ENCODE results near the gene FLG.
"Not testable (repeated sequence)": the region's sequence is repeated elsewhere in the genome, so short reads cannot be mapped to it uniquely, and the experiment has no call there.

Gene FLG

GRCh38 chr1:152343006-152343405, 18.0 kb upstream of the FLG start:
- Histone ChIP-seq H3K4me3 (ENCODE audit: insufficient read depth, low read depth, low read length, poor library complexity, severe bottlenecking) (no peak overlapping the region), H3K36me3 (ENCODE audit: control insufficient read depth, insufficient read depth, low read length) (no peaks in the 10 kb centered on the region), H3K9me3 (ENCODE audit: control insufficient read depth, low read length) (no peaks in the 10 kb centered on the region), H3K27me3 (replicated peaks; ENCODE audit: control insufficient read depth, insufficient read depth, low read length, poor library complexity, severe bottlenecking) (peaks cover 3% of the 10 kb centered on the region), H3K4me1 (ENCODE audit: control insufficient read depth, insufficient read depth, low read length, poor library complexity, severe bottlenecking) (no peaks in the 10 kb centered on the region), H3K27ac (ENCODE audit: insufficient read depth, low read length, poor library complexity, severe bottlenecking) (no peak overlapping the region)
- no peak for DNase-seq

DNA sequence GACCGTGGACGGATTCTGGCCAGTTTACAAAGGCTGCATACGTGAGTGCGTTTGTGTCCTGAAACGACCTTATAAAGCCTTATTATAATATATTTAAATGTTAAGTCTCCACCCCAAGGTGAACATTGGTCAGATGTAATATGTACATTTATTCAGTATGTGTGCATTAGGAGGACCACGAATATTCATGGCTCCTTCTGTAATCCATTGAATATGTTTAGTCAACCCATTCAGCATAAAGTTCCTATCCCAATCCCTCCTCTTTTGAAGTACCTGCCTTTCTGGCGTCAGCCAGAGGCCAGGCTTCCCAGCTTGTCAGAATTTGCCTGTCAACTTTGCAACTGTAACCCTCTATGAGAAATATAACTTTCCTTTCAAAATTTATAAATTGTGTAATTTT, 10.4 kb upstream of the FLG start:
- Histone ChIP-seq H3K4me3 (ENCODE audit: insufficient read depth, low read depth, low read length, poor library complexity, severe bottlenecking) (no peak overlapping the region), H3K36me3 (ENCODE audit: control insufficient read depth, insufficient read depth, low read length) (no peaks in the 10 kb centered on the region), H3K27me3 (replicated peaks; ENCODE audit: control insufficient read depth, insufficient read depth, low read length, poor library complexity, severe bottlenecking) (no peaks in the 10 kb centered on the region), H3K27ac (ENCODE audit: insufficient read depth, low read length, poor library complexity, severe bottlenecking) (no peak overlapping the region), H3K9me3 (ENCODE audit: control insufficient read depth, low read length) (no peaks in the 10 kb centered on the region), H3K4me1 (ENCODE audit: control insufficient read depth, insufficient read depth, low read length, poor library complexity, severe bottlenecking) (no peaks in the 10 kb centered on the region)
- no peak for DNase-seq

DNA sequence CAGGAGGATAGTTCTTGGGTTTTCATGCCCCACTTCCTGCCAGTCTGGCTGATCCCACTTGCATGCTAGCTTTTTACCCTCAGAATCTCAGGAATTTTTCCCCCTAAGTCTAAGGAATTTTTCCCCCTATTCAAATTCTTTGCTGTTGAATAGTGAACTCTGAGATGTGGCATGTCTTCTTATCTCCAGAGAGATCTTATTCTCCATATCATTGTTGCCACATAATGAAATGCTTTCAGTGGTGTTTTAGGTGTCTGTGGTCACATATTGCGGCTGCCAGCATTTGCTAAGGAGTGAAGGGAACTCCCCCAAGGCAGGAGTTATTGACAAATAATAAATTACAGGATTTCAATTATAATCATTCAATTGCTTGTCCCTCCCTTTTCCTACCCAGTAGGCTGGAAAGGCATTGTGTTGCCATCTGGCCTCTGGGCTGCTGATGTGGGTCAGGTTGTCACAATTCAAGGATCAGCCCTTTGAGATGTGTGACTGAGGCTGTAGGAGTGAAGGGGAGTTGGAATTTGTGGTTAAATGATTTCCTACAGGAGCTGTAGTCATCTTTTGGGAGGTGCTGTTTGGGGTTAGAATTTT, 3.9 kb upstream of the FLG start:
- Histone ChIP-seq H3K36me3 (ENCODE audit: control insufficient read depth, insufficient read depth, low read length) (no peaks in the 10 kb centered on the region), H3K27me3 (replicated peaks; ENCODE audit: control insufficient read depth, insufficient read depth, low read length, poor library complexity, severe bottlenecking) (no peaks in the 10 kb centered on the region), H3K4me1 (ENCODE audit: control insufficient read depth, insufficient read depth, low read length, poor library complexity, severe bottlenecking) (no peaks in the 10 kb centered on the region), H3K4me3 (ENCODE audit: insufficient read depth, low read depth, low read length, poor library complexity, severe bottlenecking) (no peak overlapping the region), H3K9me3 (ENCODE audit: control insufficient read depth, low read length) (no peaks in the 10 kb centered on the region), H3K27ac (ENCODE audit: insufficient read depth, low read length, poor library complexity, severe bottlenecking) (no peak overlapping the region)
- DNase-seq: no peak

- DNase-seq: no peak
- Histone ChIP-seq H3K9me3 (ENCODE audit: control insufficient read depth, low read length) (no peaks in the 10 kb centered on the region), H3K27ac (ENCODE audit: insufficient read depth, low read length, poor library complexity, severe bottlenecking) (no peak overlapping the region), H3K4me1 (ENCODE audit: control insufficient read depth, insufficient read depth, low read length, poor library complexity, severe bottlenecking) (no peaks in the 10 kb centered on the region), H3K36me3 (ENCODE audit: control insufficient read depth, insufficient read depth, low read length) (no peaks in the 10 kb centered on the region), H3K4me3 (ENCODE audit: insufficient read depth, low read depth, low read length, poor library complexity, severe bottlenecking) (no peak overlapping the region), H3K27me3 (replicated peaks; ENCODE audit: control insufficient read depth, insufficient read depth, low read length, poor library complexity, severe bottlenecking) (no peaks in the 10 kb centered on the region)
Observed at GRCh38 chr1:152313970-152314369, 11.1 kb downstream of the FLG start.

DNA sequence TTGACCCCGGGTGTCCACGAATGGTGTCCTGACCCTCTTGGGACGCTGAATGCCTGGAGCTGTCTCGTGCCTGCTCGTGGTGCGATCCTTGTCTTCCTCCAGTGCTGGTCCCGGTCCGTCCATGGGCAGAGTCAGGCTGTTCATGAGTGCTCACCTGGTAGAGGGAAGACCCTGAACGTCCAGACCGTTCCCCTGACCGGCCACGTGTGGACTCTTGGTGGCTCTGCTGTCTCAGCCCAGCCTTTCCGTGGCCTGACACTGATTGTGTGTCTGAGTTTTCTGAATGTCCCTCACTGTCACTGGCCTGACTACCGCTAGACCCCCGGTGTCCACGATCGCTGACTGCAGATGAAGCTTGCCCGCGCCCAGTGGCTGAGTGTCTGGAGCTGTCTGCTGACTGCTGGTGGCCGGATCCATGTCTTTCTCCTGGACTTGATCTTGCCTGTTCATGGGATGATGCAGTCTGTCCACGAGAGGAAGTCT, 11.7 kb downstream of the FLG start:
- no peak overlapping the region for H3K4me3 ChIP-seq (ENCODE audit: insufficient read depth, low read depth, low read length, poor library complexity, severe bottlenecking)
- H3K27me3 ChIP-seq (replicated peaks; ENCODE audit: control insufficient read depth, insufficient read depth, low read length, poor library complexity, severe bottlenecking): no peaks in the 10 kb centered on the region
- no peaks in the 10 kb centered on the region for H3K36me3 ChIP-seq (ENCODE audit: control insufficient read depth, insufficient read depth, low read length)
- H3K4me1 ChIP-seq (ENCODE audit: control insufficient read depth, insufficient read depth, low read length, poor library complexity, severe bottlenecking): no peaks in the 10 kb centered on the region
- H3K9me3 ChIP-seq (ENCODE audit: control insufficient read depth, low read length): no peaks in the 10 kb centered on the region
- no peak for DNase-seq
- no peak overlapping the region for H3K27ac ChIP-seq (ENCODE audit: insufficient read depth, low read length, poor library complexity, severe bottlenecking)

- DNase-seq; H3K9me3 ChIP-seq (ENCODE audit: control insufficient read depth, low read length); H3K27ac ChIP-seq (ENCODE audit: insufficient read depth, low read length, poor library complexity, severe bottlenecking); H3K4me3 ChIP-seq (ENCODE audit: insufficient read depth, low read depth, low read length, poor library complexity, severe bottlenecking); H3K36me3 ChIP-seq (ENCODE audit: control insufficient read depth, insufficient read depth, low read length); H3K27me3 ChIP-seq (replicated peaks; ENCODE audit: control insufficient read depth, insufficient read depth, low read length, poor library complexity, severe bottlenecking); H3K4me1 ChIP-seq (ENCODE audit: control insufficient read depth, insufficient read depth, low read length, poor library complexity, severe bottlenecking): not testable (repeated sequence)
Observed at GRCh38 chr1:152312169-152312568, 12.9 kb downstream of the FLG start.

DNA sequence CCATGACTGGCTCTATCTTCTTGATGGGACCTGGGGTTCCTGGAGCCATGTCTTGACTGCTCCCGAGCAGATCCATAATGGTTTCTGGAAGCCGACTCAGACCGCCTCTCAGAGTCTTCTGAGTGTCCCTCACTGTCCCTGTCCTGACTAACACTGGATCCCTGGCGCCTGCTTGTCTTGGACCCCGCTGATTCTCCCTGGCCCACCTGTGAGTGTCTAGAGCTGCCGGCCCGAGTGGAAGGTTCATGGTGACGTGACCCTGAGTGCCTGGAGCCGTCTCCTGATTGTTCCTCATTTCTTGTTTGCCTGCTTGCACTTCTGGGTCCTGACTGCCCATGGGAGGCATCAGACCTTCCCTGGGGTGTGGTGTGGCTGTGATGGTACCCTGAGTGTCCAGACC, 15.1 kb downstream of the FLG start:
- Histone ChIP-seq H3K27me3 (replicated peaks; ENCODE audit: control insufficient read depth, insufficient read depth, low read length, poor library complexity, severe bottlenecking) (no peaks in the 10 kb centered on the region), H3K36me3 (ENCODE audit: control insufficient read depth, insufficient read depth, low read length) (no peaks in the 10 kb centered on the region), H3K4me1 (ENCODE audit: control insufficient read depth, insufficient read depth, low read length, poor library complexity, severe bottlenecking) (no peaks in the 10 kb centered on the region), H3K9me3 (ENCODE audit: control insufficient read depth, low read length) (no peaks in the 10 kb centered on the region), H3K27ac (ENCODE audit: insufficient read depth, low read length, poor library complexity, severe bottlenecking) (no peak overlapping the region), H3K4me3 (ENCODE audit: insufficient read depth, low read depth, low read length, poor library complexity, severe bottlenecking) (no peak overlapping the region)
- no peak for DNase-seq

DNA sequence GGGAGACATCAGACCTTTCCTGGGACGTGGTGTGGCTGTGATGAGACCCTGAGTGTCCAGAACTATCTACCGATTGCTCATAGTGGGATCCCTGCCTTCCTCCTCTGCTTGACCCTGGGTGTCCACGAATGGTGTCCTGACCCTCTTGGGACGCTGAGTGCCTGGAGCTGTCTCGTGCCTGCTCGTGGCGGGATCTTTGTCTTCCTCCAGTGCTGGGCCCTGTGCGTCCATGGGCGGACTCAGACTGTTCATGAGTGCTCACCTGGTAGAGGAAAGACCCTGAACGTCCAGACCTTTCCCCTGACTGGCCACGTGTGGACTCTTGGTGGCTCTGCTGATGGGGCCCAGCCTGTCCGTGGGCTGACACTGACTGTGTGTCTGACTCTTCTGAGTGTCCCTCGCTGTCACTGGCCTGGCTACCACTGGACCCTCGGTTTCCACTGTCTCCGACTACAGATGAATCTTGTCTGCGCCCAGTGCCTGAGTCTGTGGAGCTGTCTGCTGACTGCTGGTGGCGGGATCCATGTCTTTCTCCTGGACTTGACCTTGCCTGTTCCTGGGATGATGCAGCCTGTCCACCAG, 15.6 kb downstream of the FLG start:
- not testable (repeated sequence) for H3K27me3 ChIP-seq (replicated peaks; ENCODE audit: control insufficient read depth, insufficient read depth, low read length, poor library complexity, severe bottlenecking); H3K27ac ChIP-seq (ENCODE audit: insufficient read depth, low read length, poor library complexity, severe bottlenecking); H3K9me3 ChIP-seq (ENCODE audit: control insufficient read depth, low read length); H3K4me1 ChIP-seq (ENCODE audit: control insufficient read depth, insufficient read depth, low read length, poor library complexity, severe bottlenecking); H3K4me3 ChIP-seq (ENCODE audit: insufficient read depth, low read depth, low read length, poor library complexity, severe bottlenecking); DNase-seq; H3K36me3 ChIP-seq (ENCODE audit: control insufficient read depth, insufficient read depth, low read length)

GRCh38 chr1:152308758-152309157, 16.3 kb downstream of the FLG start:
- not testable (repeated sequence) for H3K4me3 ChIP-seq (ENCODE audit: insufficient read depth, low read depth, low read length, poor library complexity, severe bottlenecking); DNase-seq; H3K36me3 ChIP-seq (ENCODE audit: control insufficient read depth, insufficient read depth, low read length); H3K27me3 ChIP-seq (replicated peaks; ENCODE audit: control insufficient read depth, insufficient read depth, low read length, poor library complexity, severe bottlenecking); H3K27ac ChIP-seq (ENCODE audit: insufficient read depth, low read length, poor library complexity, severe bottlenecking); H3K4me1 ChIP-seq (ENCODE audit: control insufficient read depth, insufficient read depth, low read length, poor library complexity, severe bottlenecking); H3K9me3 ChIP-seq (ENCODE audit: control insufficient read depth, low read length)

DNA sequence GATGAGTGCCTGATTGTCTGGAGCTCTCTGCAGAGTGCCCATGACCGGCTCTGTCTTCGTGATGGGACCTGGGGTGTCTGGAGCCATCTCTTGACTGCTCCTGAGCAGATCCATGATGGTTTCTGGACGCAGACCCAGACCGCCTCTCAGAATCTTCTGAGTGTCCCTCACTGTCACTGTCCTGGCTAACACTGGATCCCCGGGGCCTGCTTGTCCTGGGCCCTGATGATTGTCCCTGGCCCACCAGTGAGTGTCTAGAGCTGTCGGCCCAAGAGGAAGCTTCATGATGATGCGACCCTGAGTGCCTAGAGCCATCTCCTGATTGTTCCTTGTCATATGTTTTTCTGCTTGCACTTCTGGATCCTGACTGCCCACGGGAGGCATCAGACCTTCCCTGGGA, 17.1 kb downstream of the FLG start:
- not testable (repeated sequence) for H3K9me3 ChIP-seq (ENCODE audit: control insufficient read depth, low read length); DNase-seq; H3K27me3 ChIP-seq (replicated peaks; ENCODE audit: control insufficient read depth, insufficient read depth, low read length, poor library complexity, severe bottlenecking); H3K4me1 ChIP-seq (ENCODE audit: control insufficient read depth, insufficient read depth, low read length, poor library complexity, severe bottlenecking); H3K4me3 ChIP-seq (ENCODE audit: insufficient read depth, low read depth, low read length, poor library complexity, severe bottlenecking); H3K27ac ChIP-seq (ENCODE audit: insufficient read depth, low read length, poor library complexity, severe bottlenecking); H3K36me3 ChIP-seq (ENCODE audit: control insufficient read depth, insufficient read depth, low read length)

Measured in effector memory CD4-positive, alpha-beta T cell (primary cell).